Loucy (cell line): ENCODE measurements around the gene S100B.

Experiments used
- CTCF ChIP-seq: fragments of 200-600 bp; sonication (generic); conservative IDR thresholded peaks from 2 replicates; pipeline ENCODE4 v1.5.1; 2014; ENCODE audit warnings: mild to moderate bottlenecking, antibody characterized with exemption, low read length
- EZH2phosphoT487 ChIP-seq: fragments of 200-600 bp; IDR thresholded peaks from 2 replicates; pipeline ENCODE4 v1.6.1; 2018; ENCODE audit warnings: antibody characterized with exemption, mild to moderate bottlenecking, moderate library complexity, borderline replicate concordance

GRCh38 chr21:46600305-46600704 is 4.6 kb downstream of the S100B start:
- TF ChIP-seq CTCF (no peak), EZH2phosphoT487 (no peak)
